Ovary (tissue), 9 donors: Measurements from ENCODE around the gene ZNF587B. TPM values are rescaled to one million over a fixed set of nuclear protein-coding genes. Genes with fewer than 3 reads are reported as not detected.
"Not testable (repeated sequence)": the region's sequence is repeated elsewhere in the genome, so short reads cannot be mapped to it uniquely, and the experiment has no call there.

Source experiments
- DNase-seq, 5 donors: peaks; one replicate each; pipeline ENCODE4 v3.0.0-alpha.2; 2019 to 2020
- H3K27ac ChIP-seq, 2 donors: fragments of 200-600 bp; one replicate each; pipeline versions ENCODE4 v1.5.1 to v1.8.0; 2019 to 2022
- H3K27me3 ChIP-seq: fragments of 200-600 bp; one replicate; pipeline ENCODE4 v1.8.0; 2022
- H3K36me3 ChIP-seq: fragments of 200-600 bp; sonication (generic); one replicate; pipeline ENCODE4 v1.5.1; 2019
- H3K4me1 ChIP-seq: one replicate; pipeline ENCODE4 v1.8.1; 2013; ENCODE audit warnings: mild to moderate bottlenecking, moderate library complexity; ENCODE audit not compliant: insufficient read depth
- H3K4me3 ChIP-seq: fragments of 200-600 bp; sonication (generic); one replicate; pipeline ENCODE4 v1.5.1; 2017
- H3K9me3 ChIP-seq, 2 donors: fragments of 200-600 bp in 1 of 2; sonication (generic) in 1 of 2; one replicate each; pipeline versions ENCODE4 v1.5.1 to v1.8.1; 2013 to 2019; ENCODE audit warnings: mild to moderate bottlenecking in 1 of 2, moderate library complexity in 1 of 2
- CTCF ChIP-seq, 3 donors: fragments of 450-650 bp in 2 of 3; fragments of 200-600 bp in 1 of 3; IDR thresholded peaks; one replicate each; pipeline versions ENCODE4 v1.5.1 to v1.8.0; 2016 to 2022; ENCODE audit warnings: antibody characterized with exemption in 3 of 3, mild to moderate bottlenecking in 1 of 3
- EP300 ChIP-seq: sonication (generic); formaldehyde crosslinking; IDR thresholded peaks from one replicate; pipeline ENCODE4 v1.6.1; 2017; ENCODE audit warnings: antibody characterized with exemption
- POLR2A ChIP-seq: fragments of 450-650 bp; IDR thresholded peaks from one replicate; pipeline ENCODE4 v1.6.1; 2017; ENCODE audit warnings: antibody characterized with exemption, mild to moderate bottlenecking, moderate library complexity
- WGBS, 3 donors: extraction: QIAGEN DNeasy Blood & Tissue Kit in 1 of 3; methylation state at CpG; one replicate each; pipeline versions ENCODE4 v1.1.5 to v1.1.7; 2013 to 2017; 5-methylcytosine and 5-hydroxymethylcytosine counted together
- intact Hi-C, 4 donors: fragments of 100-400 bp; cut with DNase I; formaldehyde crosslinking; loops; one replicate each; pipeline versions ENCODE4 v1.11.0 to v1.15.1; 2022 to 2023
- polyA plus RNA-seq, 2 donors: library from polyadenylated mRNA; stranded (reverse); fragments of 200-250 nt in 1 of 2; fragments of 350-450 nt in 1 of 2; fragmentation: Illumina TruSeq in 1 of 2; extraction: RNeasy Lipid Tissue Mini Kit (QIAGEN cat#74804) in 1 of 2; gene quantifications; one replicate each; pipeline ENCODE4 v1.2.3, GENCODE V29; 2013 to 2014
- total RNA-seq, 7 donors: library from RNA; depleted of rRNA in 2 of 7; stranded (reverse); fragments of >200 nt in 2 of 7; fragmentation: NEBNext Ultra II Directional in 3 of 7; extraction: Animal tissue kit (Norgen Biotek cat#: 25700) in 3 of 7; gene quantifications; one replicate each; pipeline versions ENCODE4 v1.1.0 to v1.2.4, GENCODE V29; 2016 to 2023
- donor health status: DM: no; HTN: no; CAD: no; lungs with moderate emphysema.
- donor health status: DM: no; HTN: no; CAD: no.
- donor health status: Bipolar disorder and iron deficiency.
- donor health status: DM: yes; HTN: yes; CAD: no.
- donor health status: DM: no; HTN: no; CAD: no.
- donor health status: DM: yes; HTN: yes; CAD: no.

Gene ZNF587B
- total and polyA plus RNA-seq, 9 donors = 4.0 to 19.4 (median 10.5) TPM

GRCh38 chr19:57803594-57804325 is 26.3 kb upstream of the ZNF587B start:
- H3K4me3 ChIP-seq = peak overlapping the region; percentile 53
- peak overlapping the region in 1 of 2 donors; percentile 19 for H3K27ac ChIP-seq
- 0 to 3% (median 1%) methylated on average over 19 of the region's 19 CpGs for WGBS, 3 donors
- H3K9me3 ChIP-seq = no peaks in the 10 kb centered on the region
- H3K27me3 ChIP-seq = no peaks in the 10 kb centered on the region
- no peaks in the 10 kb centered on the region for H3K36me3 ChIP-seq
- intact Hi-C loops = no loop called here
- H3K4me1 ChIP-seq = peaks cover 3% of the 10 kb centered on the region
- peak in 3 of 5 donors; percentile 25 to 56 (median 52) for DNase-seq
- no peak for TF ChIP-seq POLR2A
- TF ChIP-seq CTCF (IDR thresholded peaks at IDR 0.05) = no peak
- TF ChIP-seq EP300 = no peak

- no peak for DNase-seq
- peaks cover 2% of the 10 kb centered on the region for H3K4me1 ChIP-seq
- TF ChIP-seq CTCF (IDR thresholded peaks at IDR 0.05) (no peak), POLR2A (no peak), EP300 (no peak)
- no peak overlapping the region for H3K27ac ChIP-seq
- no peaks in the 10 kb centered on the region for H3K36me3 ChIP-seq
- WGBS, 3 donors = 85 to 89% (median 88%) methylated on average over 2 of the region's 2 CpGs
- H3K4me3 ChIP-seq = no peak overlapping the region
- no peaks in the 10 kb centered on the region for H3K9me3 ChIP-seq
- intact Hi-C loops = no loop called here
- no peaks in the 10 kb centered on the region for H3K27me3 ChIP-seq
Measured at GRCh38 chr19:57807541-57807940, 22.6 kb upstream of the ZNF587B start.

DNA sequence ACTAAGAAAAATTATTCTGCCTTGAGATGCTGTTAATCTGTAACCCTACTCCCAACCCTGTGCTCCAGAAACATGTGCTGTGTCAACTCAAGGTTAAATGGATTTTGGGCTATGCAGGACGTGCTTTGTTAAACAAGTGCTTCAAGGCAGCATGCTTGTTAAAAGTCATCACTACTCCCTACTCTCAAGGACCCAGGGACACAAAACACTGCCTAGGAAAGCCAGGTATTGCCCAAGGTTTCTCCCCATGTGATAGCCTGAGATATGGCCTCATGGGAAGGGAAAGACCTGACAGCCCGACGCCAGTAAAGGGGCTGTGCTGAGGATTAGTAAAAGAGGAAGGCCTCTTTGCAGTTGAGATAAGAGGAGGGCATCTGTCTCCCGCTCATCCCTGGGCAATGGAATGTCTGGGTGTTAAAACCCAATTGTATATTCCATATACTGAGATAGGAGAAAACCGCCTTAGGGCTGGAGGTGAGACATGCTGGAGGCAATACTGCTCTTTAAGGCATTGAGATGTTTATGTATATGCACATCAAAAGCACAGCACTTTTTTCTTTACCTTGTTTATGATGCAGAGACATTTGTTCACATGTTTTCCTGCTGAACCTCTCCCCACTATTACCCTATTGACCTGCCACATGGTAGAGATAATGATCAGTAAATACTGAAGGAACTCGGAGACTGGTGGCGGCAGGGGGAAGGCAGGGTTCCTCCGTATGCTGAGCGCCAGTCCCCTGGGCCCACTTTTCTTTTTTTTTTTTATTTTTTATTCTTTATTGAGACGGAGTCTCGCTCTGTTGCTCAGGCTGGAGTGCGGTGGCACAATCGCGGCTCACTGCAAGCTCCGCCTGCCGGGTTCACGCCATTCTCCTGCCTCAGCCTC is 19.4 kb upstream of the ZNF587B start:
- H3K36me3 ChIP-seq, DNase-seq, intact Hi-C loops, H3K27me3 ChIP-seq, H3K4me3 ChIP-seq, H3K9me3 ChIP-seq, H3K4me1 ChIP-seq, H3K27ac ChIP-seq: not testable (repeated sequence)
- WGBS, 3 donors = 75 to 78% (median 77%) methylated on average over 17 of the region's 17 CpGs

DNA sequence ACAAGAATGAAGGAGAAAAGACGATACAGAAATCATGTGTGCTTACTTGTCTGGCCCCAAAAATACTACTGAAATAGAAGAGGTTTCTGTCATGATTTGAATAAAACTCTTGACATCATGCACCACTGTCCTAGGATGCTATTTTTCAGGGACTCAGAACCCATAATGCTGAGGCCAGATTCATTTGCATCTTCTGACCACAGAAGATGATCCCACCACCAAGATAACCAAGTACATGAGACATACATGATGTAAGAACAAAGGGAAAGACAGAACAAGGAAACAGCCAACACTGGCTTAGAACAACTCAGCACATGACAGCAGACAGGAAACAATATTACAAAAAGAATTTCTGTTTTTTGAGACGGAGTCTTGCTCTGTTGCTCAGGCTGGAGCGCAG is 17.9 kb upstream of the ZNF587B start:
- Histone ChIP-seq H3K9me3 (no peaks in the 10 kb centered on the region), H3K4me3 (no peak overlapping the region), H3K27me3 (no peaks in the 10 kb centered on the region), H3K36me3 (no peaks in the 10 kb centered on the region), H3K27ac (no peak overlapping the region), H3K4me1 (peaks cover 7% of the 10 kb centered on the region)
- intact Hi-C loops = no loop called here
- DNase-seq = no peak
- 82 to 87% (median 85%) methylated on average over 3 of the region's 3 CpGs for WGBS, 3 donors
- TF ChIP-seq POLR2A (no peak), EP300 (no peak), CTCF (IDR thresholded peaks at IDR 0.05) (no peak)

- H3K27ac ChIP-seq, H3K27me3 ChIP-seq, H3K4me3 ChIP-seq, H3K4me1 ChIP-seq, intact Hi-C loops, H3K9me3 ChIP-seq, H3K36me3 ChIP-seq, DNase-seq: not testable (repeated sequence)
- WGBS, 3 donors = 91 to 96% (median 92%) methylated on average over 13 of the region's 13 CpGs
Measured at GRCh38 chr19:57812975-57813820, 16.9 kb upstream of the ZNF587B start.
